Colonic mucosa (tissue), 4 donors: ENCODE results near the gene ATP2A3. TPM values are rescaled to one million over a fixed set of nuclear protein-coding genes. Genes with fewer than 3 reads are reported as not detected.
A peak's percentile ranks its signal among the peaks of the same experiment; 100 is the strongest.

Experiments used
- DNase-seq: peaks from one replicate; pipeline ENCODE4 v3.0.0-alpha.2; 2020
- H3K27ac ChIP-seq: fragments of 200-600 bp; one replicate; pipeline ENCODE4 v1.8.0; 2021
- H3K27me3 ChIP-seq: fragments of 200-600 bp; one replicate; pipeline ENCODE4 v1.8.0; 2021
- H3K36me3 ChIP-seq: fragments of 200-600 bp; one replicate; pipeline ENCODE4 v1.8.0; 2021
- H3K4me1 ChIP-seq: fragments of 200-600 bp; one replicate; pipeline ENCODE4 v1.8.0; 2021; ENCODE audit warnings: mild to moderate bottlenecking
- H3K4me3 ChIP-seq: fragments of 200-600 bp; one replicate; pipeline ENCODE4 v1.8.0; 2021
- H3K9ac ChIP-seq, 2 donors: one replicate each; pipeline ENCODE4 v1.7.0; 2013; ENCODE audit warnings: control low read depth in 2 of 2, low read depth in 2 of 2, low read length in 2 of 2
- H3K9me3 ChIP-seq: fragments of 200-600 bp; one replicate; pipeline ENCODE4 v1.8.0; 2021
- CTCF ChIP-seq: fragments of 200-600 bp; IDR thresholded peaks from one replicate; pipeline ENCODE4 v1.8.0; 2022; ENCODE audit warnings: antibody characterized with exemption, mild to moderate bottlenecking
- intact Hi-C: fragments of 100-400 bp; cut with DNase I; formaldehyde crosslinking; loops from one replicate; pipeline ENCODE4 v1.14.1; 2022
- total RNA-seq, 2 donors: library from RNA; stranded (reverse); fragmentation: NEBNext Ultra II Directional in 1 of 2; extraction: Animal tissue kit (Norgen Biotek cat#: 25700) in 1 of 2; gene quantifications; one replicate each; pipeline ENCODE4 v1.2.1, GENCODE V29; 2021
- donor health status: healthy.
- donor health status: DM: no; HTN: no; CAD: no.
- donor health status: DM: no; HTN: no; CAD: no.

The ATP2A3 gene
- total RNA-seq, 2 donors from 2014 or later, result 197 to 308 TPM

GRCh38 chr17:4004517-4005295, 40.5 kb upstream of the ATP2A3 start:
- H3K27ac ChIP-seq, result peak overlapping the region; percentile 77
- intact Hi-C loops, result loop anchor here (2.0 to 5.0 kb wide), 3 partner anchors 38 to 142 kb away; no protein-coding TSS in a partner anchor
- peaks cover 4% of the 10 kb centered on the region for H3K4me1 ChIP-seq
- no peak overlapping the region for H3K4me3 ChIP-seq
- H3K36me3 ChIP-seq, result peaks cover 26% of the 10 kb centered on the region
- TF ChIP-seq CTCF, result peak; percentile 98
- peak; percentile 76 for DNase-seq
- H3K27me3 ChIP-seq, result no peaks in the 10 kb centered on the region
- no peaks in the 10 kb centered on the region for H3K9me3 ChIP-seq
- peak overlapping the region in 1 of 2 donors; percentile 72 for H3K9ac ChIP-seq

GRCh38 chr17:4003501-4004421, 39.5 kb upstream of the ATP2A3 start:
- no peak overlapping the region for H3K4me3 ChIP-seq
- intact Hi-C loops, result loop anchor here (2.0 kb wide), 1 partner anchor 37 kb away; no protein-coding TSS in a partner anchor
- no peak for TF ChIP-seq CTCF
- DNase-seq, result peak; percentile 94
- peaks cover 4% of the 10 kb centered on the region for H3K4me1 ChIP-seq
- H3K27me3 ChIP-seq, result no peaks in the 10 kb centered on the region
- H3K9me3 ChIP-seq, result no peaks in the 10 kb centered on the region
- peaks cover 23% of the 10 kb centered on the region for H3K36me3 ChIP-seq
- H3K9ac ChIP-seq, result peak overlapping the region in 1 of 2 donors; percentile 72
- H3K27ac ChIP-seq, result peak overlapping the region; percentile 77

GRCh38 chr17:4003131-4003500, 38.9 kb upstream of the ATP2A3 start:
- no peak for DNase-seq
- no peak overlapping the region for H3K4me3 ChIP-seq
- TF ChIP-seq CTCF, result no peak
- intact Hi-C loops, result no loop called here
- H3K36me3 ChIP-seq, result peaks cover 18% of the 10 kb centered on the region
- peak overlapping the region in 1 of 2 donors; percentile 72 for H3K9ac ChIP-seq
- no peaks in the 10 kb centered on the region for H3K9me3 ChIP-seq
- peak overlapping the region; percentile 77 for H3K27ac ChIP-seq
- no peaks in the 10 kb centered on the region for H3K27me3 ChIP-seq
- peaks cover 4% of the 10 kb centered on the region for H3K4me1 ChIP-seq

GRCh38 chr17:4001048-4001590, 36.9 kb upstream of the ATP2A3 start:
- Histone ChIP-seq H3K36me3 (peaks cover 8% of the 10 kb centered on the region), H3K4me3 (no peak overlapping the region), H3K9ac (no peak overlapping the region), H3K4me1 (peaks cover 4% of the 10 kb centered on the region), H3K9me3 (no peaks in the 10 kb centered on the region), H3K27ac (no peak overlapping the region), H3K27me3 (no peaks in the 10 kb centered on the region)
- intact Hi-C loops, result no loop called here
- TF ChIP-seq CTCF, result no peak
- no peak for DNase-seq

- Histone ChIP-seq H3K4me3 (no peak overlapping the region), H3K27me3 (no peaks in the 10 kb centered on the region), H3K27ac (no peak overlapping the region), H3K9me3 (no peaks in the 10 kb centered on the region), H3K4me1 (peaks cover 4% of the 10 kb centered on the region), H3K36me3 (no peaks in the 10 kb centered on the region), H3K9ac (no peak overlapping the region)
- DNase-seq, result no peak
- TF ChIP-seq CTCF, result no peak
- intact Hi-C loops, result no loop called here
These were observed 34.2 kb upstream of the ATP2A3 start for GRCh38 chr17:3998436-3998835.
